ENCODE measurements around the gene FLNC. TPM values are rescaled to one million over a fixed set of nuclear protein-coding genes. Genes with fewer than 3 reads are reported as not detected.
A peak's percentile ranks its signal among the peaks of the same experiment; 100 is the strongest.

The FLNC gene
- total RNA-seq, 1 donor from 2014 or later = 241 TPM

- TF ChIP-seq, protein P1, sequence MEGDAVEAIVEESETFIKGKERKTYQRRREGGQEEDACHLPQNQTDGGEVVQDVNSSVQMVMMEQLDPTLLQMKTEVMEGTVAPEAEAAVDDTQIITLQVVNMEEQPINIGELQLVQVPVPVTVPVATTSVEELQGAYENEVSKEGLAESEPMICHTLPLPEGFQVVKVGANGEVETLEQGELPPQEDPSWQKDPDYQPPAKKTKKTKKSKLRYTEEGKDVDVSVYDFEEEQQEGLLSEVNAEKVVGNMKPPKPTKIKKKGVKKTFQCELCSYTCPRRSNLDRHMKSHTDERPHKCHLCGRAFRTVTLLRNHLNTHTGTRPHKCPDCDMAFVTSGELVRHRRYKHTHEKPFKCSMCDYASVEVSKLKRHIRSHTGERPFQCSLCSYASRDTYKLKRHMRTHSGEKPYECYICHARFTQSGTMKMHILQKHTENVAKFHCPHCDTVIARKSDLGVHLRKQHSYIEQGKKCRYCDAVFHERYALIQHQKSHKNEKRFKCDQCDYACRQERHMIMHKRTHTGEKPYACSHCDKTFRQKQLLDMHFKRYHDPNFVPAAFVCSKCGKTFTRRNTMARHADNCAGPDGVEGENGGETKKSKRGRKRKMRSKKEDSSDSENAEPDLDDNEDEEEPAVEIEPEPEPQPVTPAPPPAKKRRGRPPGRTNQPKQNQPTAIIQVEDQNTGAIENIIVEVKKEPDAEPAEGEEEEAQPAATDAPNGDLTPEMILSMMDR (IDR thresholded peaks at IDR 0.05; ENCODE audit: partially characterized antibody, unreplicated experiment) = no peak
- Mint-ChIP-seq H3K27ac (ENCODE audit: unreplicated experiment) (no peak overlapping the region), H3K9me3 (ENCODE audit: unreplicated experiment) (peaks cover 7% of the 10 kb centered on the region), H3K27me3 (ENCODE audit: unreplicated experiment) (no peaks in the 10 kb centered on the region), H3K36me3 (ENCODE audit: unreplicated experiment) (peaks cover 14% of the 10 kb centered on the region), H3K4me3 (ENCODE audit: unreplicated experiment) (no peak overlapping the region), H3K4me1 (ENCODE audit: low read depth, unreplicated experiment) (peaks cover 15% of the 10 kb centered on the region)
- no peak for DNase-seq
Observed at GRCh38 chr7:128810473-128810872, 19.7 kb upstream of the FLNC start.

GRCh38 chr7:128810997-128811396 is 19.2 kb upstream of the FLNC start:
- TF ChIP-seq, protein P1 (IDR thresholded peaks at IDR 0.05; ENCODE audit: partially characterized antibody, unreplicated experiment) = no peak
- peaks cover 10% of the 10 kb centered on the region for H3K9me3 Mint-ChIP-seq (ENCODE audit: unreplicated experiment)
- DNase-seq = no peak
- H3K4me1 Mint-ChIP-seq (ENCODE audit: low read depth, unreplicated experiment) = peaks cover 17% of the 10 kb centered on the region
- no peak overlapping the region for H3K27ac Mint-ChIP-seq (ENCODE audit: unreplicated experiment)
- no peak overlapping the region for H3K4me3 Mint-ChIP-seq (ENCODE audit: unreplicated experiment)
- H3K27me3 Mint-ChIP-seq (ENCODE audit: unreplicated experiment) = no peaks in the 10 kb centered on the region
- peaks cover 18% of the 10 kb centered on the region for H3K36me3 Mint-ChIP-seq (ENCODE audit: unreplicated experiment)

DNA sequence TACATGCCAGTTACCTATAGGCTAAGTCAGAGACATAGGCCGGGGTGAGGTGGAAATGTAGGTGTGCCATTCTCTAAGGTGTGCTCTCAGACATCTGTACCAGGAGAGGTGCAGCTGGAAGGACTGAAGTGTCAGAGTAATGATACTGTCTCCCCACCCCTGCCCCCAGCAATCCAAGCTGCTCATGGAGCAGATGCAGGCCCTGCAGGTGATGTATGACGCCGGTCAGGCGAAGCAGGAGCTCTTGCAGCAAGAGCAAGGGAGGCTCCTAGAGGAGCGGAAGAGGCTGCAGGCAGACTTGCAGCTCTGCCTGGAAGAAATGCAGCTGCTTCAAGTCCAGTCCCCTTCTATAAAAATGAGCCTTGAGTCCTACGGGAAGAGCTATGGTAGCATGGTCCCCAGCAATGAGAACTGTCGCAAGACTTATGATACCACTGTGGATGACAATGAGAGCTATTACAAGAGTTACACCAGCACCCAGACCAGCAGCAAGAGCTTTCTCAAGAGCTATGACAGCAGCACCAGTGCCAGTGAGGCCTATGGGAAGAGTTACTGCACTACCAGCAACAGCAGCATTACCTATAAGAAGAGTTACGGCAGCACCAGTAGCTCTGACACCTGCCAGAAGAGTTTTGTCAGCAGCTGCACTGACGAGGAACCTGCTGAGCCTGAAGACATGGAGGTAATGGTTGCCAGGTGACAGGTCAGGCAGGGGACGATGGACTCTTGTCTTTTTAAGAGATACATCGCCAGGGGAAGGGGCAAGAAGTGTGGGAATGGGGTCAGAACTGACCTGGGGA is 18.4 kb upstream of the FLNC start:
- H3K9me3 Mint-ChIP-seq (ENCODE audit: unreplicated experiment) = peaks cover 8% of the 10 kb centered on the region
- H3K36me3 Mint-ChIP-seq (ENCODE audit: unreplicated experiment) = peaks cover 10% of the 10 kb centered on the region
- no peaks in the 10 kb centered on the region for H3K27me3 Mint-ChIP-seq (ENCODE audit: unreplicated experiment)
- H3K4me1 Mint-ChIP-seq (ENCODE audit: low read depth, unreplicated experiment) = peaks cover 15% of the 10 kb centered on the region
- TF ChIP-seq, protein P1 (IDR thresholded peaks at IDR 0.05; ENCODE audit: partially characterized antibody, unreplicated experiment) = no peak
- DNase-seq = no peak
- H3K4me3 Mint-ChIP-seq (ENCODE audit: unreplicated experiment) = no peak overlapping the region
- H3K27ac Mint-ChIP-seq (ENCODE audit: unreplicated experiment) = no peak overlapping the region

DNA sequence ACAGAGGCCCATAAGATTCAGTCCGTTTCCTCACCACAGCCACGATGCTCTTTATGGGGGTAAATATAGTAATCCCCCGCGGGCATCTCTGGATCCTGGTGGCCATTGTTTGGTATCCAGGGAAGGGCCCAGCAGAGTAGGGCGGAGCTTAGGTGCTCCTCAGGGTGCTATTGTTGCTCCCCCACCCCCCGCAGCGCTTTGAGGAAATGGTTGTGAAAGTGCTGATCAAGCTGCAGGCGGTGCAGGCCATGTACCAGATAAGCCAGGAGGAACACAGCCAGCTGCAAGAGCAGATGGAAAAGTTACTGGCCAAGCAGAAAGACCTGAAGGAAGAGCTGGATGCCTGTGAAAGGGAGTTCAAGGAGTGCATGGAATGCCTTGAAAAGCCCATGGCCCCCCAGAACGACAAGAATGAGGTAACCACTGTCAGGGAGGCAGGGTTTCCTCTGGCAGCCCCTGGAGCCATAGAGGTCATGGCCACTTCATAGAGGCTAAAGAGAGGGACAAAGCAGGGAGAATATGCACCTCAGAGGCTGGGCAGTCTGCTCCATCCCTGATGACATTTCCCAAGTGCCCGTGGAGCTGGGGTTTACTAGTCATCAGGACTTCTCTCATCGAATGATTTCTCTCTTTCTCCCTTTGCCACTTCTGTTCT is 17.6 kb upstream of the FLNC start:
- Mint-ChIP-seq H3K9me3 (ENCODE audit: unreplicated experiment) (peaks cover 8% of the 10 kb centered on the region), H3K36me3 (ENCODE audit: unreplicated experiment) (peaks cover 13% of the 10 kb centered on the region), H3K4me1 (ENCODE audit: low read depth, unreplicated experiment) (peaks cover 16% of the 10 kb centered on the region), H3K27me3 (ENCODE audit: unreplicated experiment) (peaks cover 2% of the 10 kb centered on the region), H3K27ac (ENCODE audit: unreplicated experiment) (no peak overlapping the region), H3K4me3 (ENCODE audit: unreplicated experiment) (no peak overlapping the region)
- no peak for DNase-seq
- TF ChIP-seq, protein P1 (IDR thresholded peaks at IDR 0.05; ENCODE audit: partially characterized antibody, unreplicated experiment) = no peak

- Mint-ChIP-seq H3K4me1 (ENCODE audit: low read depth, unreplicated experiment) (peaks cover 16% of the 10 kb centered on the region), H3K4me3 (ENCODE audit: unreplicated experiment) (no peak overlapping the region), H3K27me3 (ENCODE audit: unreplicated experiment) (peaks cover 4% of the 10 kb centered on the region), H3K36me3 (ENCODE audit: unreplicated experiment) (peaks cover 17% of the 10 kb centered on the region), H3K9me3 (ENCODE audit: unreplicated experiment) (peaks cover 9% of the 10 kb centered on the region), H3K27ac (ENCODE audit: unreplicated experiment) (peak overlapping the region; percentile 80)
- TF ChIP-seq, protein P1 (IDR thresholded peaks at IDR 0.05; ENCODE audit: partially characterized antibody, unreplicated experiment) = no peak
- peak; percentile 49 for DNase-seq
Observed at GRCh38 chr7:128814499-128814898, 15.7 kb upstream of the FLNC start.

Measured in glutamatergic neuron (in vitro differentiated cells).